CD4-positive, alpha-beta T cell treated with Interleukin-6 at 100 ng/mL for 8 hours (primary cell): Measurements from ENCODE around the gene VEGFA.

Experiments used
- DNase-seq: peaks from one replicate; pipeline ENCODE4 v3.0.0-alpha.2; 2020; ENCODE audit warnings: mixed read lengths, low spot score

Gene VEGFA

DNA sequence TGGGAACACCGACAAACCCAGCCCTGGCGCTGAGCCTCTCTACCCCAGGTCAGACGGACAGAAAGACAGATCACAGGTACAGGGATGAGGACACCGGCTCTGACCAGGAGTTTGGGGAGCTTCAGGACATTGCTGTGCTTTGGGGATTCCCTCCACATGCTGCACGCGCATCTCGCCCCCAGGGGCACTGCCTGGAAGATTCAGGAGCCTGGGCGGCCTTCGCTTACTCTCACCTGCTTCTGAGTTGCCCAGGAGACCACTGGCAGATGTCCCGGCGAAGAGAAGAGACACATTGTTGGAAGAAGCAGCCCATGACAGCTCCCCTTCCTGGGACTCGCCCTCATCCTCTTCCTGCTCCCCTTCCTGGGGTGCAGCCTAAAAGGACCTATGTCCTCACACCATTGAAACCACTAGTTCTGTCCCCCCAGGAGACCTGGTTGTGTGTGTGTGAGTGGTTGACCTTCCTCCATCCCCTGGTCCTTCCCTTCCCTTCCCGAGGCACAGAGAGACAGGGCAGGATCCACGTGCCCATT lies 15.3 kb downstream of the VEGFA start:
- DNase-seq = no peak

DNA sequence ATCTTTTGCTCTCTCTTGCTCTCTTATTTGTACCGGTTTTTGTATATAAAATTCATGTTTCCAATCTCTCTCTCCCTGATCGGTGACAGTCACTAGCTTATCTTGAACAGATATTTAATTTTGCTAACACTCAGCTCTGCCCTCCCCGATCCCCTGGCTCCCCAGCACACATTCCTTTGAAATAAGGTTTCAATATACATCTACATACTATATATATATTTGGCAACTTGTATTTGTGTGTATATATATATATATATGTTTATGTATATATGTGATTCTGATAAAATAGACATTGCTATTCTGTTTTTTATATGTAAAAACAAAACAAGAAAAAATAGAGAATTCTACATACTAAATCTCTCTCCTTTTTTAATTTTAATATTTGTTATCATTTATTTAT lies 15.9 kb downstream of the VEGFA start:
- DNase-seq = no peak

DNA sequence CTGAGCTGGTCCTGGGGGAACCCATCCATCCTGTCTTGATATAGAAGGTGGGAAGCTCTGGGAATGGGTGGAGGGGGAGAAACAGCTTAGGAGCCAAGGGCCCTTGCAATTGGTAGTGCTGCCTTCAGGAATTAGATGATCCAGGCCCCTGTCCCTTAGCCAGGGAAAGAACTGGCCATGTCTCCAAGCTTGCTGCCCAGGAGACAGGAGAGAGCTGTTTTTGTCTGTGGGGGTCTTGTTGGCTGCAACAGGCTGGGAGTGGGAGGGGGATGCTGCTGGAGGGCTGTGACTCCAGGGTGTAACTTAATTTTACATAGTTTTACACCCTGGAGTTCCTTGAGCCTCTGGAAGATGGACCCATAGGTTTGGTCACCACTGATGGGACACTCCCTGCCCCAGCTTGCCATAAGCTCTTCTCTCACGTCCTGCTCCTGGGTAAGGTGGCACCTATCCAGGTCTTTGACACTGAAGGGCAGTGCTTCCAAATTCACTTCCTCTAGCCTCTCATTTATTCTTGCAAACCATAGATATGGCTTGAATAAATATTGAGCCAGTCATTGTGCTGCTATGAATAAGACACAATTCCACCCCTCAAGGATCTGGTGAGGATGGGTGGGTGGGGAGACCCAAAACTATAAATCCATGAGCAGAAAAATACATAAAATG lies 16.8 kb downstream of the VEGFA start:
- DNase-seq = no peak

DNA sequence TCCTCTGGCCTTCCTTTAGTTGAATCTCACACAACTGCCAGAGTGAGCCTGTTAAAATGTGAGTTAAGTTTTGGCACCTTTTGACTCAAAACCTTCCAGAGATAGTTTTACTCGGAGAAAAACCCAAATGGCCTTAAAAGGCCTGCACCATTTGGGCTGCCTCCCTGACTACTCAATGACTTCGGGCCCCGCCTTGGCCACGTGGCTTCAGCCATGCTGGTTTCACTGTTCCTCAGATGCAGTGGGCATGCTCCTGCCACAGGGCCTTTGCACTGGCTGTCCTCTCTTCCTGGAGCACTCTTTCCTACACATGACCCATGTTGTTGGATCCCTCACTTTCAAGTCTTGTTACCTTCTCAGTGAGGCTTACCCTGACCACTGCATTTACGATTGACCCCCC lies 18.3 kb downstream of the VEGFA start:
- DNase-seq = no peak

DNA sequence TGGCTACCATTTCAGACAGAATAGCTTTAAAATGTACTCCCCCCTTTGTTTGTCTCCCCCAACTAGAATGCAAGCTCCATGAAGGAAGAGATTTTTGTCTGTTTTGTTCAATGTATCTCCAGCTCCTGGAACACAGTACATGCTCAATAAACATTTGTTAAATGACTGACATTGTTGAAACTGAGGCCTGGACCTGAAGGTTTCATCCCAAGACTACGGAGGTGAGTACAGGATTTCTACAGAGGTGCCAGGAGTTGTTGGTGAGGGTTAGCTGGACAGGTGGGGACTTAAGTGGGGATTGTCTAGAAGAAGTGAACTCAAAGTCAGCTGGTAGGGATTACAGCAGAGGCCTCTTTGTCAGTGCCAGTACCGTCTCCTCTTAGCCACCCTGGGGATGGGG lies 19.4 kb downstream of the VEGFA start:
- DNase-seq = no peak

DNA sequence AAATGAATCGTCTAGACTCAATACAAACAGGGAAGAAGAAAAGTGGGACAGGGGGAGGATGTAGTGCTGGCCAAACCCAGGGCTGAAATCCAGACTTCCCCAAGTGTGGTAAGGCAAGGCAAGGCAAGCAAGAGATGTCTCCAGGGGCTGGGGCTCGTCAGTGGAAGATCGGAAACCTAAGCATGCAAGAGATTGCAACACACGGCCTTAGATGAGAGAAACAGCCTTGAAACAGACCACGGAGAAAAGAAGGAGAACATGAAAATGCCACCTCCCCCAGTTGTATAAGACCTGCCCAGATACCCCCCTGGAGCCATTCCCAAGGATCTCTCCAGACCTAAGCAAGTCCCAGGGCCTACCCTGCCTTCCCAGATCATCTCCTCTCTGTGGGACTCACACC lies 20.0 kb downstream of the VEGFA start:
- no peak for DNase-seq

DNA sequence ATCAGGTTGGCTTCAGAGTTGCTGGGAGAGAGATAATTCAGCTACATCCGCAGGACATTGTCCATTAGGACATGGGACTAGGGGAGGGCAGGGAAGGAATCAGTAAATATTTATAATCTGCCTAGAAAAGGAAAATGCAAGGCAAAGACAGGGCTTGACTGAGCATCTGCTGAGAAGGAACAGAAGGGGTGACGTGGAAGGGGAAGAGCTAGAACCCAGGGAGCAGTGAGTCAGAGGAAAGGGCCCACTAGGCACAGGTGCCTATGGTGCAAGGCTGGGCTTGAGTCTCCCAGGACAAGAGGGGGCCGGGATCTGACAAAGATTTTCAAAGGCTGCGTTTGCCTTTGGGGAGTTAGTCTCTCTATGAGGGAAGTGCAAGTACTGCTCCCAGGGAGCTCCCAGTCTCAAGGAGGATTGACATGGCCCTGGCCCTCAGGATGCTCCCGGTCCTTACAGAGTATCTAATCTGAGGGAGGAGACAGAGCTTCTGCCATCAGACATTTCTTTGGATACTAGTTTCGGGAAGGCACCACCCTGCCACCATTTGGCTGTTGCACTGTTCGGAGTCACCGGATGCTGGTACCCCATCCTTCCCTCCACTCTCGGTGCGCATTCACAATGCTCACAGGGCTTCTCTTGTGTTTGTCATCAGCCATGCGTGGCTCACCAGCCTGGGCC lies 21.9 kb downstream of the VEGFA start:
- no peak for DNase-seq

DNA sequence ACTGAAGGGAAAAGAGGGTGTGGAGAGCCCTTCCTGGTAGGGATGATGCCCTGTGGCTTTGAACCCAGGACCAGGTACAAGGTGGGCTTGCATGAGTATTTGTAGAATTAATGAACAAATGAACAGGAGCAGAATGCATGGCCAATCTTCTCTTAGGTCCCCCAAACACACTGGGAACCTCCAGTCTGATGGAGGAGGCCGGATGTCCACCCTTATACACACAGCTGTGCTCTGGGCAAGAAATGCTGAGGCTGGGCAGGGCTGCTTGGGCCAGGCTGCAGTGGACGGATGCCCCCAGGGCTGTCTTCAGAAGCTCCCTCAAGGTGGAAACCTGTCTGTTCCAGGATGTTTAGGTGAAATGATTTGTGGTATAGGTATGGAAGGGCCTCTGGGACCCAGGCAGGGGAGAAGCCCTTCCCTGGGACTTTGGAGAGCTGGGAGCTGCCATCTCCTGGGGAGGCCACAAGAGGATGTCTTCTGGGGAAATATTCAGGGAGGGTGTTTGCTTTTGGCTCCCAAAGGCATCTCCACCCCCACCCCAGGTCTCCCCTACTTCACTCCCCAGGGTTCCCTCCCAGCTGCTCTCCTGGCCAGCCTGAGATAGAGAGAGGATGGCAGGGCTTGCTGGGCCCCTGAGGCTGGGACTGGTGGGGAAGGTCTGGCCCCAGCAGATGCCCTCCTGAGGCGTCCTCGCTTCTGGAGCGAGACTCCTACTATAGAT lies 23.3 kb downstream of the VEGFA start:
- no peak for DNase-seq

DNA sequence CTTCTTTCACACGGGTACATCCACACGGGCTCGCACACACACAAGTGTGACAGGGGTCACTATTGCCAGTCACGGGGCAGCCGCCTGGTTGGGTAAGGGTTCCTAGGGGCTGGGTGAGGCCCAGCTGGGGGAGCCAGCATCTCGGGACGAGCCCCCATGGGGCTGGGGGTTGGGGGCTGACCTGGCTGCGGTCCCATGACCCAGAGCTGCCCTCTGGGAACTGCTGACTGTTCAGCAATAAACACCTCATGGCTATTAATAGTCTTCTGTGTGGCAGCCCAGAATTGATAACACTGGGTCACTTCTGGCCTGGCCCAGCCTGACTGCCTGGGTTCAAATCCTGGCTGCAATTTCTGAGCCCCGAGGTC lies 23.8 kb downstream of the VEGFA start:
- DNase-seq = no peak

DNA sequence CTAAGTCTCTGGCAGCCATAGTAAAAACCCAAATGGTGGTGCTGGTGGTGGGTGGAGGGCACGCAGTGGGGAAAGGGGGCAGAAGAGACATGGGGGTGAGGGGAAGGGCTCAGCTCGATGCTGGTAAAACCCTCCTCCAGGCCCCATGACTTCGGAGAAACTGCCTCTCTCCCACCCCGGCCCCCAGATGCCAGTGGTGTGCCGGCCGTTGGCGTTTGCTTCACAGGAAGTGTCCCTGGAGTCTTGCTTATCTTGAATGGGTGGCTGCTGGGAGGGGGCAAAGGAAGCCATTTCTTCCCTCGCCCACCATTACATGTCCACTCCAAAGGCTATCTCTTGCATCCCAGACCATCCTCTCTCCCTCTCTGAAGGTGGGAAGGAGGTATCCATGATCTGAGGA lies 25.4 kb downstream of the VEGFA start:
- DNase-seq = no peak

DNA sequence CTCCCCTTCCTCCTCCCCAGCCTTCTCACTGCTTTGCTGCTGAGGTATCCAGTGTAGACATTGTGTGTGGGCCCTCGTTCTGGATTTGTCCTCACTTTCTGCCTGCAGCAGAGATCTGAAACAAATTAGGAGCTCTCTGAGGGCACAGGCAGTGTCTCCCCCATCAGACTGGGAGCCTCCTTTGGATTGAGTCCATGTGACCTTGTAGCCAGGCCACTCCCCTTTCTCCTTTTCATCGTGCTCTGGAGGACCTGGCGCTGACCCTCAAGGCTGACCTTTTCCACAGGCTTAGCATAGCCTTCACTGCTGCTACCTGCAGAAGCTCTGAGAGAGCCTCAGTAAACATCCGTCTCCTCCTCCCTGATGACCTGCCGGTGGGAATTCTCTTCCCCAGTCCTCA lies 26.2 kb downstream of the VEGFA start:
- DNase-seq = no peak

DNA sequence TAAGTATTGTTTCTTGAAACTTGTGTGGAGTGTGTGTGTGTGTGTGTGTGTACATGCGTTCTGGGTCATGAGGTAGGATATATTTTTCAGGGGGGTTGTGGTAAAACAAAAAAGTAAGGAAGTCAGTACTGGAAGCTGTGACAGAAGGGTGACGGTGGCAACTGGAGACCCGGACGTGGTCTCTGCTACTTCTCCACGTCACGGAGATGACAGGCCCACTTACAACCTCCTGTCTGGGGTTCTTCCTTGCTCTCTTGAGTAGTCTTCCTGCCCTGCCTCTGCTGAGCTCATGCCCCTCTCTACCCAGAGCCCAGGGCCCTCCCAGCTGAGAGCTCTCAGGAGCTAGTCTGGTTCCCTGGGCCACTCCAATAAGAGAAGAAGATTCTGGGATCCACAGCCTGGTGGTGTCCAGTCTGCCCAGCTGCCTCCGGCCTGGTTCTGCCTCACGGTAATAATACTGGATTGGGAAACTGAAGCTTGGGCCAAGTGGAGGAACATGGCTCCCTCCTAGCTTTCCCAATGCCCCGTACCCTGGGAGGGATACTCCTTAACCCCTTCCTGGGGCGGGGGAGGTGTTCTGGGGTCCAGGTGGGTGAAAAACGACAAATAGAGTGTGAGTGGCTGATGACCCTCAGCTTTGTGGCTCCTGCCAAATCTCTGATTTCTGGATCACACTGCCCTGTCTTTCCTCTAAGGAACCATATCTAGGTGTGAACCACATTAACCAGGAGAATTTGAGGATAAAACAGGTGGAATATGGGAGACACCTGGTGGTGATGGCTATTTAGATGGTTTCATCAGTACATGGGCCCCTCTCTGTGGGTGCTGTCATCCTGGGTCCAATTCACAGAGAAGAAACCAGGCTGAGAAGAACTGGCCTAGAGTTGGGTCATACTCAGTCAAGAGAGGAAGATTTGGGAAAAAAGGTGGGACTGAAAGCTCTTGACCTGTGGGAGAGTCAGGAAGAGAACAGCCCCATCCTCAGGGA lies 27.2 kb downstream of the VEGFA start:
- DNase-seq = no peak

DNA sequence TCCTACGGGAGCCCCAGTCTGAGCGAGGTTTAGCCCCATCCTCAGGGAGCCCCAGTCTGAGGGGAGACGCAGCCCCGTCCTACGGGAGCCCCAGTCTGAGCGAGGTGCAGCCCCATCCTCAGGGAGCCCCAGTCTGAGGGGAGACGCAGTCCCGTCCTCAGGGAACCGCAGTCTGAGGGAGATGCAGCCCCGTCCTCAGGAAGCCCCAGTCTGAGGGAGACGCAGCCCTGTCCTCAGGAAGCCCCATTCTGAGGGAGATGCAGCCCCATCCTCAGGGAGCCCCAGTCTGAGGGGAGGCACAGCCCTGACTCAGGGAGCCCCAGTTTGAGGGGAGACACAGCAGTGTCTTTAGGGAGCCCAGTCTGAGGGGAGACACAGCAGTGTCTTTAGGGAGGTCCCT lies 27.9 kb downstream of the VEGFA start:
- DNase-seq = no peak

DNA sequence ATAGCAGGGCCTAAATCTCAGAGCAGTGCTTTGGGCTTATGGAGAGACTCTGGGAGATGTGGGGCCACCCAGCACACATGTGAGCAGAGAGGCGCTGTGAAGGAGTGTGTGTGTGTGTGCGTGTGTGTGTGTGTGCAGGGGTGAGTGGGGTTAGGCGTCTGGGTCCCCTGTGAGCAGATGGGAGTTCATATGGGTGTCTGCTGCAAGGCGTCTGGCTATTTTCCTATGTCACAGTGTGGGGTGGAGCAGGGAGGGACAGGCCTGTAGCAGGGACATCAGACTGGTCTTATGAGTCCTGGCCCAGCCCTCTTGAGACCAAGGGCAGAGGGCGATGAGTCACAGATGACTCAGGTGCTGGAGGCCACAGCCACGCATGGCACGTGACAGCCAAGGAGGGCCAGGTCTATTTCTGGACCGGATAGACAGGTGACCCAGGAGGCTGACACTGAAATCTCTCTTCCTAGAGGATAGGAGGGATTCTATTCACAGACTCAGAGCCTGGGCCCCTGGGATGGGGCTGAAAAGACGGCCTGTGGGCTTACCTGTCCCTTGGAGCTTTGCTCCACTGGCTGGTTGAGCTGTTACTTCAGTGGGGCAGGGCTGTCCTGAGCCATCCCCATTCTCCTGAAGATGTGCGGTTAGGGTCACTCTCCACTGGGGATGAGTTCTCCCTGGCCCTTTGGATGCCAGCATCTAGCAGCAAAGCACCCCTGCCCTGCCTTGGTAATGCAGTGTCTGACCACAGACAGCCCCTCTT lies 28.9 kb downstream of the VEGFA start:
- DNase-seq = no peak

DNA sequence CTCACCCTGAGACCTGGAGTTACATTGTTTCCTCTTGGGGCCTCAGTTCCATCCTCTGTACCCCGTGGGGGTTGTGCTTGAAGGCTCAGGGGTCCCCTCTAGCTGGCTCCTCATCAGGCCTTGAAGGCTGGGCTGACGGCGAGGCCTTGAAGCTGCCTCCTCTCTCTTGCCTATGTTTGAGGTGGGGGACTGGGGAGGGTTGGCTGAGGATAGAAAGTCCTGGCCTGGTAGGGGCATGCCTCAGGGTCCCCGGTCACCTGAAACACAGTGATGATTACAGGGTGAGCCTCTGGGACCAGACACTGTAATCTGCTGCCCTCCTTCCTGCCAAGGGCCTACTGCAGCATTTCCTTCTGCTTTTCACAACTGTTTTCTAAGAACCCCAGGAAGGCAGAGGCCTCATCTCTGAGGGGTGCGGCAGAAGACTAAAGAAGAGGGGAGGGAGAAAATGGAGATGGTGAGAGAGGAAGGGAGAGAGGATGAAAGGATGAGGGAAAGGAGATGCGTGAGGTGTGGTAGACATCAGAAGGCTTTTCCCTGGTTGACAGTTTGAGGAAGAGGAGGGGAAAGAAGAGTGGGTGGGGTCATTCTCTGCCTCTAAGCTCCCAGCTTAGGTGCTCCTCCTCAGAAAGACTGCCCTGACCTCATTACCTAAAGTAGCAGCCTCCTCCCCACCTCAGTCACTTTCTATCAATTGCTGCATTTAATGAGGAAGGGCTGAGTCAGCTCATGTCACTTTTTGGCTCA lies 29.7 kb downstream of the VEGFA start:
- DNase-seq = no peak

DNA sequence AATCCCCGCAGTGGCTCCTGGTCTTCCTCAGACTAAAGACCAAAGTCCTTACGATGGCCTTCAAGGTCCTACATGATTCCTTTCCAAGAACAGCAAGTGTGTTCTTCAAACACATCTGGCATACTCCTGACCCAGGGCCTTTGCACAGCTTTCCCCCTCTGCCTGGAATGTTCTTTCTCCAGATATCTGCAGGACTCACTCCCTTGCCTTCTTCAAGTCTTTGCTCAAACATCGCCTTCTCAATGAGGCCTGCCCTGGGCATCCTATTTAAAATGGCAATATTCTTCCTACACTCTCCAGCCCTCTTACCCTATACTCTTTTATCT lies 30.2 kb downstream of the VEGFA start:
- DNase-seq = no peak

DNA sequence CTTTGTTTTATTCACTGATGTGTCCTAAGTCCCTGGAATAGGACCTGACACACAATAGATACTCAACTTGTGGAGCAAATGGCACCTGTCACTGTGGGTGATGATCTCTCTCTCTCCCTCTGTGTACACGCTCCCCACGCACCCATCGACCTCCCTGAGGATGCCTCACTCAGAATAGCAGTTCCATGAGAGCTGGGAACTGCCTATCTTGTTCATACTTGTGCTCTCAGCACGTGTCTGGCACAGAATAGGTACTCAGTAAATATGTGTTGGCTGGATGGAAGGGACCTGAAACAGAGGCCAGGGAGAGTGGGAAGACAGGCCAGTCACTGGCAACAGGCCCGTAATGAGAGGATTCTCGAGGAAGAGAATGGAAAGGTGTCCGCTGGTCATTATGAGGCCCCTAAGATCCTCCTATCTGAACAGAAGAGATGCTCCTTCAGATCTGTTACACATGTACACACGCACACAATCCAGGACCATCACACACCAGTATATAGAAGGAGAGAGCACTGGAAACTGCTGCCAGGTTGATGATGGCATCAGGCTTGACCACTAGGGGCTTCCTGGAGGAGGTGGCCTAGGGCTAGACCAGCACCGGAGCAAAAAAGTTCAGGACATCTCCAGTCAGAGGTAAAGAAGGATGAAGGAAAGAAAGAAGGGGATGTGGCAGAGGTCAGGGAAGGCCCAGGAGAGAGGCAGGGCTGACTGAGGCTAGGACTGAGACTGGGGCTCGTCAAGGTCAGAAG lies 30.9 kb downstream of the VEGFA start:
- DNase-seq = no peak

DNA sequence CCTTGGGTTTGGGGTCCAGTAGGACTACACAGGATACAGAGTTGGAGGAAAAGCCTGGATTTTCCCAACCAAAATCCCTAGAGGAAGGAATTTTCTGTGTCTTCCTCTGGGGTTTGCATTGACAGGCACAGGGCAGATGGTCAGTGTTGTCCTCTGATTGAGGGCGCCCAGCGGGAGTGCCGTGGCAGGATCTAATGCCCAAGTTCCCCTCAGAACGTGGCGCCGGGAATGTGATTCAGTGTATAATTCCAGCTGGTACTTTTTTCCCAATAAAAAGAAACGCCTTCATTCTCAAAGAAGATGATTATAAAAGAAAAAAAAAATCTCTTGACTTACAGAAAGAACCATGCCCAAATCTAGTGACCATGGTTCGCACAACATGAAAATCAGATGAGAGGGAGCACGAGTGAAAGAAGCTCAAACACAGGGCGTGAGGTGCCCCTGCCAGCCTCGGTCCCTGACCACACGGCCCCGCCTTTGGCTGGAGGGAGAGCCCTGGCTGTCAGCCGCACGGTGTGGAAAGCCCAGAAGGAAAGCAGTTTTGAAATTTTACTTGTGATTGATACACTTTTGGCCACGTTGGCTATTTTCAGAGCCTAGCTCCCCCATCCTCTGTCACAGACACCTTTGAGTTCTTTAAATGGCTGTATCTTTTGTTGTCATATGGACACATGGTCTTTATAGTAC lies 31.6 kb downstream of the VEGFA start:
- no peak for DNase-seq

DNA sequence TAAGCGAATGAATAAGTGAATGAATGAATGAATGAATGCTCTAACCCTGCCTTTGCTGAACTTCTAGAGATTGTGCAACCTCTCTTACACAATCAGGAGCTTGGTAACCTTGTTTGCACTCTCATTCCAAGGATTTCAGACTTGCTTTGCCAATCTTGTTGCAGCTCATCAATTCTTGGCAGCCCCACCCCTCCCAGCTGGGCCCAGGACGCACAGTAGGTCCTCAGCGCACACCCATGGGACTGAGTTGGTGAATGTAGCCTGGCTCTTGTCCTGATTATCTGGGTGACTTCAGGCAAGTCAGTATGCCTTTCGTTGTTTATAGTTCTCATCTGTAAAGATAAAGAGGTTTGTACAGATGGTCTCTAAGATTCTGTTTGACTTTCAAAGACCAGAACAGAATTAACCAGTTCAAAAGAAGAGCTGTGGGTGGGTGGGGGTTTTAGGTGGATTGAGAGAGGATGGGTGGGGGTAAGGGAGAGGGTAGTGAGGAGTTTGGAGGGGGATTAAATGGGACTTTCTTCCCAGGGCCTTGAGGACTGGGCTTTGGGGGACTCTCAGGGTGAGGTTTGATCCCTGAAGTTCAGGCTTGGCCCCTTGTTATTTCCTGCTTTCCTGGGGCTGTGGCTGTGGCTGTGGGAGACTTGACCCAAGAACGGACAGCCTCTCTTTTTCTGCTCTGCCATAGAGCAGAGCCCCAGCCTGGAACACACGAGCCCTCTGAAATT lies 33.2 kb downstream of the VEGFA start:
- no peak for DNase-seq
